Small intestine (tissue), 7 donors: ENCODE data around the gene MEAK7. TPM values are rescaled to one million over a fixed set of nuclear protein-coding genes. Genes with fewer than 3 reads are reported as not detected.

Experiments
- DNase-seq, 2 donors: peaks; one replicate each; pipeline versions ENCODE4 v3.0.0 to v3.0.0-alpha.2; 2013
- FAIRE-seq: peaks from 2 replicates; lab custom pipeline; 2012; peaks lifted over from hg19 to GRCh38; lab: Jason Lieb, UNC
- H3K27ac ChIP-seq, 3 donors: one replicate each; pipeline ENCODE4 v1.5.1; 2013; ENCODE audit warnings: low read length in 2 of 3, mild to moderate bottlenecking in 2 of 3, control low read depth in 1 of 3, inconsistent platforms in 1 of 3, low read depth in 1 of 3, moderate library complexity in 1 of 3
- H3K27me3 ChIP-seq, 3 donors: one replicate each; pipeline ENCODE4 v1.6.1; 2013; ENCODE audit warnings: low read length in 3 of 3, inconsistent platforms in 1 of 3; ENCODE audit not compliant: control insufficient read depth in 3 of 3, insufficient read depth in 3 of 3
- H3K36me3 ChIP-seq, 3 donors: one replicate each; pipeline ENCODE4 v1.6.1; 2013; ENCODE audit warnings: low read length in 3 of 3, inconsistent platforms in 1 of 3, low read depth in 1 of 3, mild to moderate bottlenecking in 1 of 3, moderate library complexity in 1 of 3; ENCODE audit not compliant: control insufficient read depth in 3 of 3, insufficient read depth in 2 of 3
- H3K4me1 ChIP-seq, 3 donors: one replicate each; pipeline ENCODE4 v1.6.1; 2013; ENCODE audit warnings: low read length in 2 of 3, inconsistent platforms in 1 of 3, low read depth in 1 of 3, mild to moderate bottlenecking in 1 of 3, moderate library complexity in 1 of 3; ENCODE audit not compliant: control insufficient read depth in 3 of 3, insufficient read depth in 2 of 3
- H3K4me3 ChIP-seq, 3 donors: one replicate each; pipeline ENCODE4 v1.5.1; 2013; ENCODE audit warnings: low read length in 3 of 3, control low read depth in 1 of 3, inconsistent platforms in 1 of 3, low read depth in 1 of 3, mild to moderate bottlenecking in 1 of 3, moderate library complexity in 1 of 3
- H3K9me3 ChIP-seq, 2 donors: one replicate each; pipeline ENCODE4 v1.6.1; 2013; ENCODE audit warnings: low read depth in 1 of 2, low read length in 1 of 2; ENCODE audit not compliant: control insufficient read depth in 2 of 2, insufficient read depth in 1 of 2
- WGBS, 3 donors: extraction: QIAGEN DNeasy Blood & Tissue Kit; methylation state at CpG; one replicate each; pipeline ENCODE4 v1.1.7; 2013; 5-methylcytosine and 5-hydroxymethylcytosine counted together
- polyA plus RNA-seq, 4 donors: library from polyadenylated mRNA; stranded (reverse) in 3 of 4; unstranded in 1 of 4; fragments of 200-250 nt in 3 of 4; fragments of 120-200 nt in 1 of 4; gene quantifications; one replicate each; pipeline versions ENCODE4 v1.2.1 to v1.2.3, GENCODE V29; 2013
- donor health status: healthy with polysubstance abuse.
- donor health status: control.
- donor health status: control.
- donor health status: Bipolar disorder and iron deficiency.
- donor health status: healthy.

Gene MEAK7
- polyA plus RNA-seq, 4 donors = 7.3 to 9.2 (median 7.4) TPM

DNA sequence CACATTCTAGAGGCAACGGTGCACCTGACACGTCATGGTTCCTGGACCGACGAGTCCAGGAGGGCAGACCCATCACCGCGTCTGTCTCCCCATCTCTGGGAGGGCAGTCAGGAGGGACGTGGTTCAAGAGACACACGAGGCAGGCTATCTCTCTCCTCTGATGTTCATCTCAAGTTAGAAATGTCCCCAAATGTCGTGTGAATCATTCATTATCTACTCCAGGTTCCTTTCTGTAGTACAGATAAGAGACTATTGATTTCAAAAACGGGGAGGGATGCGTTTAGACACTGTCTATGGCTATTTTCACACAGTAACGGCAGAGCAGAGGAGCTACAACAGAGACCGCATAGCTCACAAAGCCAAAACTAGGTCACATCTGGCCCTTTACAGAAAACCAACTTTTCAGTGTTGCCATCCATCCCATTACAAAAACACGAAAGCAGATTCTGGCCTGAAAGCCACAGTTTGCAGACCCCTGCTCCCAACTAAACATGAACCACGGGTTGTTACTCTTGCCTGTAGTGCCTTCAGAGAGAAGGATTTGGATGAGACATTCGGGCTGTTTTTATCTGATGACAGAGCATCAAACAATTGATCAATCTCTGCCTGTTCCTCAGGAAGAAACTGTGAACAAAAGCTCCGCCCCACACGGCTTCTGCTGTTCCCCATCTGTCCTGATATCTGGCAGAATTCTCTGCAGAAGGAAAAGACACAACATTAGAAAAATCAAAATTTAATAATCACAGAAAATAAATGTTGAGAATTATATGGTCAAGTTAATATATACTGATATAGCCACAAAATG is 6.8 kb downstream of the MEAK7 start:
- Histone ChIP-seq H3K4me3 (no peak overlapping the region), H3K36me3 (peaks cover 6 to 52% (median 15%) of the 10 kb centered on the region in 3 donors), H3K4me1 (peaks cover 2 to 8% (median 2%) of the 10 kb centered on the region in 3 donors), H3K27me3 (no peaks in the 10 kb centered on the region), H3K9me3 (peaks cover 0 to 11% of the 10 kb centered on the region in 2 donors), H3K27ac (no peak overlapping the region)
- WGBS, 3 donors = 83 to 87% (median 85%) methylated on average over 18 of the region's 18 CpGs
- no peak for DNase-seq
- FAIRE-seq = no peak

DNA sequence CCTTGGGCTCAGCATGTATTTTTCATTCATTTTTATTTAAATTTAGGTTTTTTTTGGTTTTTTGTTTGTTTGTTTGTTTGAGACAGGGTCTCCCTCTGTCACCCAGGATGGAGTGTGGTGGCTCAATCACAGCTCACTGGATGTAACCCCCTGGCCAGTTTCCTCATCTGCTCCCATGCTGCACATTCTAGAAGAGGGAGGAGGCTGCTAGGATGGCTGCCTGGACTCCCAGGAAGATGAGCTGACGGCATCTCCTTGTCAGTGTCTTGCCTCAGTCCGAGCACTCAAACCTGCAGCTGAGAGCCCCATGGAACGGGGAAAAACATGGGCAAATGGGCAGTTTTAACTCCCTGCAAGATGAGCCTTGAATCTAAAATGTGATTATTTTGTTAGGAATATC is 7.5 kb downstream of the MEAK7 start:
- Histone ChIP-seq H3K36me3 (peaks cover 6 to 50% (median 16%) of the 10 kb centered on the region in 3 donors), H3K27me3 (no peaks in the 10 kb centered on the region), H3K9me3 (peaks cover 0 to 13% of the 10 kb centered on the region in 2 donors), H3K4me1 (peaks cover 2 to 8% (median 2%) of the 10 kb centered on the region in 3 donors), H3K27ac (no peak overlapping the region), H3K4me3 (no peak overlapping the region)
- FAIRE-seq (no peak), DNase-seq (no peak)
- WGBS, 3 donors = 95 to 98% (median 97%) methylated on average over 3 of the region's 3 CpGs

DNA sequence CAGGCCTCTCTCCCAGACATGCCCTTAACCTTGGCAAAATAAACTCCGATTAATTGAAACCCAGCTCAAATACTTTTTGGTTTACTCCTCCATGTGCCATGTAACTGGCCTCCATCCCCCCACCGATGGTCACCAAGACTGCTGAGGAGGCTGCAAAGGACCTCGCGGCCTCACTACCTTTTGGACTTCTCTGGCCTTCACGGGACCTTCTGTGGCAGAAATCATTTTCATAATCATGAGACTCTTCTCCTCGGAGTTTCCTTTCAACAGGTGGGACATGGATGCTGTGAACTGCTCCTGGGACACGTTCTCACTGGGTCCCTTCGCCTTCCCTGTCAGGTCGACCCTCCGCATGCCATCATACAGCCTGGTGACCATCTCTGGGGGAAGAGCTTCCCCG is 9.0 kb downstream of the MEAK7 start:
- peaks cover 0 to 13% of the 10 kb centered on the region in 2 donors for H3K9me3 ChIP-seq
- no peak for DNase-seq
- WGBS, 3 donors = 96 to 97% (median 97%) methylated on average over 11 of the region's 11 CpGs
- H3K27ac ChIP-seq = no peak overlapping the region
- H3K36me3 ChIP-seq = peaks cover 6 to 50% (median 18%) of the 10 kb centered on the region in 3 donors
- no peaks in the 10 kb centered on the region for H3K27me3 ChIP-seq
- peaks cover 0 to 2% (median 1%) of the 10 kb centered on the region in 3 donors for H3K4me1 ChIP-seq
- FAIRE-seq = no peak
- H3K4me3 ChIP-seq = no peak overlapping the region

DNA sequence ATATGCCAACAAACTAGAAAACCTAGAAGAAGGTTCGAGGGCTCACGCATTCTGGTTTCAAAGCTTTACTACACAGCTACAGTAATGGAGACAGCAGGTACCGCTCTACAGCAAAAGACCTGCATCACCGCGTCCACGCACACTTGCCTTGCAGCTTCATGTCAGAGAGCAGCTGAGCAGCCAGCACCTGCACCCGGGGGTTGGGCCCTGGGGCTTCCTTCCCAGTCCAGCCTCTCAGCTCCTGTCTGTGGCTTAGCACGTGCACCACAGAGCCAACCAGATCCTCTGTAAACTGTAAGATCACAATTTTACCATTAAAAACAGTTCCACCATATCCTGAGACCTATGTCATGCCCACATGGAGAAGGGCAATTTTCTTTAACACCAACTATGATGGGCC is 15.3 kb downstream of the MEAK7 start:
- peaks cover 0 to 10% of the 10 kb centered on the region in 2 donors for H3K9me3 ChIP-seq
- DNase-seq (no peak), FAIRE-seq (no peak)
- H3K4me1 ChIP-seq = no peaks in the 10 kb centered on the region
- H3K27ac ChIP-seq = no peak overlapping the region
- H3K4me3 ChIP-seq = no peak overlapping the region
- 81 to 87% (median 87%) methylated on average over 8 of the region's 8 CpGs for WGBS, 3 donors
- peaks cover 2 to 40% (median 4%) of the 10 kb centered on the region in 3 donors for H3K36me3 ChIP-seq
- no peaks in the 10 kb centered on the region for H3K27me3 ChIP-seq

DNA sequence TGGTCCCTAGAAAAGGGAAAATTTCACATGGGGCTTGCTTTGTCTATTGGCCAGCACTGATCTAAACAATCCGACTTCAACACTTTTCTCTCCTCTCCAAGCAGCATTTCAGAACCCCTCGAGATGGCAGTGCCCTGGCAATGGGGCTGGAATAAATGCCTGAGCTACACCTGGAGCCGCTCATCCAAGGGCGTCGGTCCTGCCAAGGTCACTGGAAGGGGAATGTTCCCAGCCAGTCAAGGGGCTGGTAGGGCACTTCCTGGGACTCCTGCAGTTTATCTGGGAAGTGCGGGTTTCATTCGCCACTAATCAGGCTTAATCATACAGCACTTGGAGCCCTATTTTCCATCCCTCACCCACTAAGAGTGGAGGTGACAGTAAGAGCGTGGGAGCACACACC is 17.1 kb downstream of the MEAK7 start:
- Histone ChIP-seq H3K36me3 (peaks cover 2 to 54% (median 4%) of the 10 kb centered on the region in 3 donors), H3K27ac (no peak overlapping the region), H3K4me3 (no peak overlapping the region), H3K27me3 (no peaks in the 10 kb centered on the region), H3K4me1 (no peaks in the 10 kb centered on the region), H3K9me3 (no peaks in the 10 kb centered on the region)
- DNase-seq (no peak), FAIRE-seq (no peak)
- WGBS, 3 donors = 49 to 75% (median 56%) methylated on average over 8 of the region's 8 CpGs

DNA sequence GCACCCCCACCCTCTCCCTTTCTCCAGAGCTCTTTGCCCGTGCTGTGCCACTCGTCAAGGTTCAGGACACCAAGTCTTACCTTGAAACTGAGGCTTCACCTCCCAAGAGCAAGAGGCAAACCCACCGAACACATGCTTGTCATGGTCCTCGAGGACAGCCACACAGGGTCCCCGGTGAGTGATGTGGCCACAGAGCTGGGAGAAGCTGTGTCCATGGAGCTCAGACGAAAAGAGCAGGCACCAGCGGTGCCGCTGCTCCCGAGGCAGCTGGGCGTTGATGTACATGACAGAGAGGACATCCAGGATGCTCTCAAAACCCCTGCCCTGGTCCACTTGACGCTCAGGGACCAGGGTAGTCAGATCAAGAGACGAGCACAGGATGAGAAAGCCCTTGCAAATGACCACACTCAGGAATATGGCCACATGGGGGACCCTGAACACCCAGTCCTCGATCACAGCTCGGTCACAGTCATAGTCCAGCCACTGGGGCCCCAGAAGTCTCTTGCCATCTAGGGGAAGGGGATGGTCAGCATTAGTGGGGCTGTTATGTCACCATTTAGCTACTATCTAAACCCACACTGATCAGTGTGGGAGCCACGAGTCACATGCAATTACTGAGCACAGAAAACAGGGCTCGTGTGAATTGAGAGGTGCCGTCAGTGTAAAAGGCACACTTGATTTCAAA is 17.8 kb downstream of the MEAK7 start:
- H3K27me3 ChIP-seq = no peaks in the 10 kb centered on the region
- H3K4me1 ChIP-seq = no peaks in the 10 kb centered on the region
- no peak for FAIRE-seq
- H3K4me3 ChIP-seq = no peak overlapping the region
- H3K9me3 ChIP-seq = no peaks in the 10 kb centered on the region
- DNase-seq = no peak
- peaks cover 1 to 61% (median 2%) of the 10 kb centered on the region in 3 donors for H3K36me3 ChIP-seq
- no peak overlapping the region for H3K27ac ChIP-seq
- WGBS, 3 donors = 93 to 96% (median 93%) methylated on average over 17 of the region's 17 CpGs

DNA sequence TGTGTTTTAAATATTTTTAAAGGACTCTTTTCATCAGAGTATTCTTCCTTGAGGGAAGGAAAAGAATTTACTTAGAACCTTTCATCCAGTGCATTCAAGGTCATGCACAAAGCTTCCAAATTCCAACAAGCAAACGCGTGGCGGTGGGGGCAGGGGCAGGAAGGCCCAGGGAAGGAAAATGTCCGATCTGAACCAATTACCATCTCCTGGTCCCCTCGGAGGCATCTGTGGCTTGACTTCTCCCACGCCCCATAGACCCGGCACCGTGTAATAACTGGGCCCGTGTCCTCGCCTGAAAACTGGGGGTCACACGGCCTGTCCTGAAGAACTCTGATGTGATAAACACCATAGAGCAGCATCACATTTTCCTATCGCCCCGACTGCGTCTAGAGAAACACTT is 18.3 kb downstream of the MEAK7 start:
- Histone ChIP-seq H3K4me3 (no peak overlapping the region), H3K36me3 (peaks cover 1 to 61% (median 2%) of the 10 kb centered on the region in 3 donors), H3K27me3 (no peaks in the 10 kb centered on the region), H3K4me1 (no peaks in the 10 kb centered on the region), H3K27ac (no peak overlapping the region), H3K9me3 (no peaks in the 10 kb centered on the region)
- 89% methylated on average over 14 of the region's 14 CpGs for WGBS, 3 donors
- no peak for DNase-seq
- FAIRE-seq = no peak

DNA sequence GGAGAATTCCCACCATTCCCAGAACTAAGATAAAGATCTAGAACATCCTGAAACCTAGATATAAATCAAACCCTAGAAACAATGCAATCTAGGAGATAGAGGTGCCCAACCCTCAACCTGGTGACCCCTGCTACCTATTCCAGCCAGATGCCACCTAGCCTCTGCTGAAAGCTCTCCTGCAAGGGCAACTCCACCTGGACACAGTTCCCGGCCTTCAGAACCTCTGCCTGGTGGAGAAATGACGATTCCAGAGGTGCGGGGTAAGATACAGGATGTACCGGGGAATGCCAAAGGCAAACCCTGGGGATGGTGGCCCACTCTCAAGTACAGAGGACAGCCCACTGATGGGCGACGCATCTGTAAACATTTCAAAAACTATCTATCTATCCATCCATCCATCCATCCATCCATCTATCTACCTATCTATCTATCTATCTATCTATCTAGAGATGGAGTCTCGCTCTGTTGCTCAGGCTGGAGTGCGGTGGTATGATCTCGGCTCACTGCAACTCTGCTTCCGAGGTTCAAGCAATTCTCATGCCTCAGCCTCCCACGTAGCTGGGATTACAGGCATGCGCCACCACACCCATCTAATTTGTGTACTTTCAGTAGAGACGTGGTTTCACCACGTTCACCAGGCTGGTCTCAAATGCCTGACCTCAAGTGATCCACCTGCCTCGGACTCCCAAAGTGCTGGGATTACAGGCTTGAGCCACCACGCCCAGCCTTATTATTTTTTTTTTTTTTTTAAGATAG is 19.0 kb downstream of the MEAK7 start:
- no peaks in the 10 kb centered on the region for H3K27me3 ChIP-seq
- no peaks in the 10 kb centered on the region for H3K9me3 ChIP-seq
- FAIRE-seq (no peak), DNase-seq (no peak)
- no peak overlapping the region for H3K27ac ChIP-seq
- H3K4me3 ChIP-seq = no peak overlapping the region
- H3K4me1 ChIP-seq = no peaks in the 10 kb centered on the region
- 84 to 92% (median 90%) methylated on average over 16 of the region's 16 CpGs for WGBS, 3 donors
- peaks cover 2 to 64% (median 5%) of the 10 kb centered on the region in 3 donors for H3K36me3 ChIP-seq
